ENCODE results near the gene STYXL1. TPM values are rescaled to one million over a fixed set of nuclear protein-coding genes. Genes with fewer than 3 reads are reported as not detected.
"Not testable (repeated sequence)": the region's sequence is repeated elsewhere in the genome, so short reads cannot be mapped to it uniquely, and the experiment has no call there.

STYXL1 gene
- polyA plus RNA-seq, 3 donors, result 42.8 to 54.1 (median 53.0) TPM

DNA sequence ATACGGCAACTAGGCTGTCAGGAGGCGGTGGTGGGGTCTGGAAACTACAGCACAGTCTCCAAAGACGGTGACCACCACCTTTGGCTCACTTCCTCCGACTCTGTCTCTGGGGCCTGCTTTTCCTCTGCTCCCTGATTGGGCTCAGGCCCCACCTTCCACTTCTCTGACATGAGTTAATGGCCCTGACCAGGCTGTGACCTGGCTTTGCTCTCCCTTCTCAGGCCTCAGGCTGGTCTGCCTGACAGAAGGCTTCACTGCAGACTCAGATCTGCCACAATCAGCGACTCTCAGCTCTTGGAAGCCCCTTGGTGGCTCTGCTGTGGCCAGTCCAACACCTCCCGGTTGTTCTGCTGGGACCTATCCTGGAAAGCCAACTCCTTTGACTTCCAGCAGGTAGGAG is 7.7 kb downstream of the STYXL1 start:
- no peak for DNase-seq (ENCODE audit: low read depth in 3 of 3, low spot score in 2 of 3)

GRCh38 chr7:76037310-76037709 is 10.5 kb downstream of the STYXL1 start:
- DNase-seq (ENCODE audit: low read depth in 3 of 3, low spot score in 2 of 3), result no peak

GRCh38 chr7:76031964-76032363 is 15.8 kb downstream of the STYXL1 start:
- DNase-seq (ENCODE audit: low read depth in 3 of 3, low spot score in 2 of 3), result no peak

DNA sequence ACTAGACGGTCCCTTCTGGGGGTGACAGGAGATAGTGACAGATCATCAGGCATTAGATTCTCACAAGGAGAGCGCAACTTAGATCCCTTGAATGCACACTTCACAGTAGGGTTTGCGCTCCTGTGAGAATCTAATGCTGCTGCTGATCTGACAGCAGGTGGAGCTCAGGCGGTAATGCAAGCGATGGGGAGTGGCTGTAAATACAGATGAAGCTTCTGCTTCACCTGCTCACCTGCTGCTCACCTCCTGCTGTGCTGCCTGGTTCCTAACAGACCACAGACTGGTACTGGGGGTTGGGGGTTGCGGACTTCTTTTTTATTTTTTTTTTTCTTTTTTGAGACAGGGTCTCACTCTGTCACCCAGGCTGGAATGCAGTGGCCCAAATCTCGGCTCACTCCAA is 18.1 kb downstream of the STYXL1 start:
- not testable (repeated sequence) for DNase-seq (ENCODE audit: low read depth in 3 of 3, low spot score in 2 of 3)

DNA sequence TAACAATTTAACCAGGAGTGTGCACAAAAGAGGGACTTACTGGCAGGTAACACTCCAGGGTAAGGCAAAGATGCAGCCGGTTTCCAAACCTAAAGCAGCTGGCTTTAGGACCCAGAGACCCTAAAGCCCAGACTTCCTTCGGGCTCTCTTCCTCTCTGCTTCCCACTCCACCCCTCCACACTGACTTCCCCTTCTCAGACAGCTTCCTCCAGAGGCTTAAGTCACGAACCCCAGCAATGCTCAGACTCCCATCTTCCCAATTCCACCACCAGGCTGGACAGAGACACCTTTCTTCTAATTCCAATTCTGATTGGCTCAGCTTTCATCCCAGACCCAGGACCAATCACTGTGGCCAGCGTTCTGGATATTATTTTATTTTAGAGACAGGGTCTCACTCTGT is 24.8 kb downstream of the STYXL1 start:
- DNase-seq (ENCODE audit: low read depth in 3 of 3, low spot score in 2 of 3), result no peak

DNA sequence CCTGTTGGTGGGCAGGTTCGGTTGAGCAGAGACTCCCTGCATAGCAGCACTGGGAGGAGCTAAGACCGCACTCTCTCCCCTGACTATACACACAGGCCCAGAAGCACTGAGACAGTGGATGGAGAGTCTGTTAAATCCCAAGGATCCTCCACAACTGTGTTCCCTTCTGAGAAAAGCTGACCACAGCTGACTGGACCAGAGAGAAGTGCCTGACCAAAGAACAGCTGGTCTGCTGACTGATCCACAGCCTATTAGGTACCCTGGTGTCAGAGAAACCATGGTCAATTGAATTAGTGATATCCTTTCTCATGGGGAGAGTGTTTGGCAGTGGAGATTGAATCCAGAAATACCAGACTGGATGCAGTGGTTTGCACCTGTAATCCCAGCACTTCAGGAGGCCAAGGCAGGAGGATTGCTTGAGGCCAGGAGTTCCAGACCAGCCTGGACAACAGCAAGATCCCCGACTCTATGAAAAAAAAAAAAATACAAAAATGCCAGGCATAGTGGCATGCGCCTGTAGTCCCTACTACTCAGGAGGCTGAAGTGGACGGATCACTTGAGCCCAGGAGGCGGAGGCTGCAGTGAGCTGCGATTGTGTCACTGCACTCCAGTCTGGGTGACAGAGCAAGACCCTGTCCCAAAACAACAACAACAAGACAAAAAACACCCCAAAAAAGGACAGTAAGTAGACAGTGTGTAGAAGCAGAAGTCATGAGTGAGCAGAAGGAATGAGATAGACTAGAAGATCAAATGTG is 25.6 kb downstream of the STYXL1 start:
- DNase-seq (ENCODE audit: low read depth in 3 of 3, low spot score in 2 of 3), result no peak

DNA sequence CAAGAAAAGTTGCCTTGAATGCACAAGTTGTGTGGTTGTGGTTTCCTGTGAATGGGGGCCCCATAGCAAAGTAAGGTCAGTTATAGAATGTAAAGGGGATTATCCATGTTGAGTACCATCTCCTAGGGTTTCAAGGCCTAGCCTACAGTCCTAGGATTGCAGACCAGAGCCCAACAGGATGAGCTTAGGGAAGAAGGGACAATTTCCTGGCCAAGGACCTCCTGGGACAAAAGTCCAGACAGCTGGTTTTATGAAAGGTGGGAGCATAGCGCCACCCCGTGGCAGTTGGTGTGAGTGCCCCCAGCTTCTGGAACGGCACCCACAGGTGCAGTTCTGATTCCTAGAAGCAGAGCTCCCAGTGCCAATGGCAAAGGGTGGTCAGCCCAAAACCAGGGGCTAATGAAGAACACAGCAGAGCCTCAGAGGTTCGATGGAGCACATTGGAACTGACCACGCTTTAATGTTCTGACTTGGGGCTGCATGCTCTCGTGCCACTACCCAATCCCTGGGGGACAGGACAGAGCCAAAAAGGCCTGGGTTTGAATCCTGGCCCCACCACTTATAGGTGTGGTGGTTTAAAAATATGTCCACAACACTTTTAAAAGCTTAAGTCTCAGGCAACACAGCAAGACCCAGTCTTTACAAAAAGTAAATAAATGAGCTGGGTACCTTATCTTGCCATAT is 27.6 kb downstream of the STYXL1 start:
- DNase-seq (ENCODE audit: low read depth in 3 of 3, low spot score in 2 of 3), result peak; percentile 25 to 53 (median 29)

DNA sequence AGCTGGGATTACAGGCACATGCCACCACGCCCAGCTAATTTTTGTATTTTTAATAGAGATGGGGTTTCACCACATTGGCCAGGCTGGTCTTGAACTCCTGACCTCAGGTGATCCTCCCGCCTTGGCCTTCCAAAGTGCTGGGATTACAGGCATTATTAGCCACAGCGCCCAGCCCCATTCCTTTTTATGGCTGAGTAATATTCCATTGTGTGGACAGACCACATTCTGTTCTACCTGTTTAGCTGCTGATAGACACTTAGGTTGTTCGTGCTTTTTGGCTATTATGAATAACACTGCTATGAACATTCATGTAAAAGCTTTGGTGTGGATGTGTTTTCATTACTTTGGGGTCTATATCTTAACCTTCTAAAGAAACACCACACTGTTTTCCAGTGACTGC is 29.3 kb downstream of the STYXL1 start:
- DNase-seq (ENCODE audit: low read depth in 3 of 3, low spot score in 2 of 3), result not testable (repeated sequence)

DNA sequence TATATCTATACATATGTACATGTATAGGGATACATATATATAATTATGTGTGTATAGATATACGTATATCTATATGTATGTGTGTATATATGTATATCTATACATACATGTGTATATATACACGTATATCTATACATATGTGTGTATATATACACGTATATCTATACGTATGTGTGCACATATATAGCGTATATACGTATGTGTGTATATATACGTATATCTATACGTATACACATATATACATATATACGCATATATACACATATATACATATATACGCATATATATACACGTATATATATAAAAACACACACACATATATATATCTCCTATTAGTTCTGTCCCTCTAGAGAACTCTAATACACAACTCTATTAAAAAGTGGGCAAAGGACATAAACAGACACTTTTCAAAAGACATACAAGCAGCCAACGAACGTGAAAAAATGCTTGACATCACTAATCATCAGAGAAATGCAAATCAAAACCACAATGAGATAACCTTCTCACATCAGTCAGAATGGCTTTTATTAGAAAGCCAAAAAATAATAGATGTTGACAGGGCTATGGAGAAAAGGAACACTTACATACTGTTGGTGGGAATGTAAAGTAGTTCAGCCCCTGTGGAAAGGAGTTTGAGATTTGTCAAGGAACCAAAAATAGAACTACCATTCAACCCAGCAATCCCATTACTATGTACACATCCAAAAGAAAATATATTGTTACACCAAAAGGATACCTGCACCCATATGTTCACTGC is 31.4 kb downstream of the STYXL1 start:
- no peak for DNase-seq (ENCODE audit: low read depth in 3 of 3, low spot score in 2 of 3)

DNA sequence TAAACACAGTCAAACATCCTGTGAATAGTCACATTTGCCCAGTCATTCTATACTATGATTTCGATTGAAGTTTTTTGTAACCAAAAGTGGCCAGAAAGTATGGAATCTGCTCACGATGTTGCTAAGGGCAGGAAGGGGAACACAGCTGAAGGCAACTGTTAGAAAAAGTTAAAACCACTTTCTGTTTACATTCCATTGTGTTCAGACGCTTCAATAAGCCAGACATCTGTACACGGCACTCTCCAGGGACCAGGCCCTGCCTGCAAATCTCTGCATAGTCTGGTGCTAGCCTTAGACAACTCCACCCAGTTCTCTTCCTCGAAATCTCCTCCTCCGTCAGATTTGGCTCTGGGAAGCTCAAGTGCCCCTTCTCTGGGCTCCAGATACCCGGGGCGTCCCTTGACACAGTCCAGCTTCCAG is 36.3 kb downstream of the STYXL1 start:
- no peak for DNase-seq (ENCODE audit: low read depth in 3 of 3, low spot score in 2 of 3)

DNA sequence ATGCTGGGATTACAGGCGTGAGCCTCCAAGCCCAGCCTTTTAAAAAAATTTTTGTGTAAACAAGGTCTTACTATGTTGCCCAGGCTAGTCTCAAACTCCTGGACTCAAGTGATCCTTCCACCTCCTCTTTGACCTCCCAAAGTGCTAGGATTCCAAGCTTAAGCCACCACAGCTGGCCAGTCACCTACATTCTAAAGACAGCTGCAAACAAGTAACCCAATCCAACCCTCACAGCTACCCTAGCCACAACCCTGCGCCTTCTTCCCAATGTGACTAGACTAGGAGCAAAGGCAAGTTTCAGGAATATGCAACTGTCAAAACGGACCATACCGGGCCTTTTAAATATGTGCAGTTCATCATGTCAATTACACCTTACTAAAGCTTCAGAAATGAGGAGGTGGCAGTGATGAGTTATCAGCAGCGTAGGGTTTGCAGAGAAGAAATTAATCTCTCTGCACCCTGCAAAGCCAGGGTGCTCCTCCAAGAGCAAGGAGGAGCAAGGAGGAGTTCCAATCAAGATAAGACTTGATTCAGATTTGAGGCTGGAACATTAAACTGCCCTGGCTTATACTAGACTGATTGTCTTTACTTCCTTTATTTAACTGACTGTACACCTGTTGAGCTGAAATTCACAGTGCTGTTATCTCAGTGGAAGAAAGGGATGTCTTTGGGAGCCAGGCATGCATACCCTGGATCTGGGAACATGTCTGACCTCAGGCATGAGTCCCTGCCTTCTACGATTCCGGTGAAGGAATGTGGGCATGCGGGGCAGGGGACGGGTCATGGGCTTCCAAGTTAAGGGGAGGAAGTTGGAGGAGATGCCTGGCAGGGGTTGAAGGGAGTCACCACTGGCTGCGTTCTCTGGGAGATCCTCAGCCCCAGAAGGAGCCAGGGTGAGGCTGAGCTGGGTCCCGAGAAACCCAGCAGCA is 37.9 kb downstream of the STYXL1 start:
- no peak for DNase-seq (ENCODE audit: low read depth in 3 of 3, low spot score in 2 of 3)

- no peak for DNase-seq (ENCODE audit: low read depth in 3 of 3, low spot score in 2 of 3)
These were observed 39.6 kb downstream of the STYXL1 start for GRCh38 chr7:76008156-76008687.

DNA sequence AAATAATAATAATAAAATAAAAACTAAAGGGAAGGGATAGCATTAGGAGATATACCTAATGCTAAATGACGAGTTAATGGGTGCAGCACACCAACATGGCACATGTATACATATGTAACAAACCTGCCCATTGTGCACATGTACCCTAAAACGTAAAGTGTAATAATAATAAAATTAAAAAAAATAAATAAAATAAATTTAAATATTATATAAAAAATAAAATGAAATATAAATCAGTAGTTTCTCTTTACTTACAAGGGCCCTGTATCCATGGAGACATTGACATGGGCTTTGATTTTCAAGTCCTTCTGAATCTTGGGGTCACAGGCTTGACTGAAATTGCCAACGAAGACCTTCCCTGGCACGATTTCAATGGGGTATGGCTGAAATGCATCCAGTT is 42.8 kb downstream of the STYXL1 start:
- not testable (repeated sequence) for DNase-seq (ENCODE audit: low read depth in 3 of 3, low spot score in 2 of 3)

DNA sequence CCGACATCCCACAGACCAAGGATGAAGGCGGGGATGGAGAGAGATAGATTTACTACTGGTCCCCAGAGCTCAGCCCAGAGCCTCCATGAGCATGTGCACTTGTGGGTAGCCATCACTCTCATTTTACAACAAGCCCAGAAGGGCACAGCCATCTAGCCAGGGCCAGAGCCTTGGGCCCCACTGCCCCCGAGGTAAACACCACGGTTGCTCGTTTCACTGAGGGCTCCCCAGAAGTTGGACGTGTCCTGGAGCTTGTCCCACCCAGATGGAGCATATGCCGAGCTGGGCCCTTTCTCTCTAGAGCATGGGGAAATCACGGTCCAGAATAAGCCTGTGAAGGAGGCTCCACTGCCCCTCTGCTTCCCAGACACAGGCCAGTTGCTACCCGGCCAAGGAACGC is 44.4 kb downstream of the STYXL1 start:
- DNase-seq (ENCODE audit: low read depth in 3 of 3, low spot score in 2 of 3), result no peak

- DNase-seq (ENCODE audit: low read depth in 3 of 3, low spot score in 2 of 3), result no peak
These were observed 45.0 kb downstream of the STYXL1 start for GRCh38 chr7:76002822-76003221.

DNA sequence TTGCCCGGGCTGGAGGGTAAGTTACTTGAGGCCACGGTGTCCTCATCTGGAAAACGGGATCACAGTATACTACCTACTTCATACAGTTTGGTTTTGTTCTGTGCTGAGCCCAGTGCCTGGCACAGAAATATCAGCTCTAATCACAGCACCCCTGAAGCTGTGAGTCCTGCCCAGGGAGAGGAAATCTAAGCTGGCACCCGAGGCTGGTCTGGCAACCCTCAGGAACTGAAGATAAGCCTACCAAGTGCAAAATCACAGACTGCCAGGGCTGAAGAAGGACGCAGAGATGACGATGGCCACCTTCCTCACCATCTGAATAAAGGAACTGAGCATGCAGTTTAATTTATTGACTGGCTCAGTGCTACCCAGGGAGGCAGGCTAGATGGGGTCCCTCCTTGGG is 45.7 kb downstream of the STYXL1 start:
- no peak for DNase-seq (ENCODE audit: low read depth in 3 of 3, low spot score in 2 of 3)

DNA sequence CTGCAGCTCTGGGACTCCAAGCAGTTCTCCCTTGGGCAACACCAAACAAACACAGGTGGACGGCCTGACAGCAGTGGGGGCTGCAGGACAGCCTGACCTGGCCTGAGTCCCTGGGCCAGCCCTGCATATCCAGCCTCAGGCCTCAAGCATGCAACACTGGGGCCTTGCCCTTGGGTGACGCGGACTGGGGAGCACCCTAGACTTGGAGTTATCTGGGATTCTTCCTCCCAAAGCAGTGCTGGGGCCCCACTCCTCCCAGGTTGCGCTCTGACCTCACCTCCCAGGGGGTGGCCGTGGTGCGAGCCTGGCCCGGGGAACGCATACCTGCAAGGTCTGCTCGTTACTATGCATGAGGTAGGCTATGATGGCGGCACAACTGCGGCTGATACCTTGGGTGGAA is 47.2 kb downstream of the STYXL1 start:
- DNase-seq (ENCODE audit: low read depth in 3 of 3, low spot score in 2 of 3), result no peak

- DNase-seq (ENCODE audit: low read depth in 3 of 3, low spot score in 2 of 3), result no peak
These were observed 49.8 kb downstream of the STYXL1 start for GRCh38 chr7:75998038-75998437.

DNA sequence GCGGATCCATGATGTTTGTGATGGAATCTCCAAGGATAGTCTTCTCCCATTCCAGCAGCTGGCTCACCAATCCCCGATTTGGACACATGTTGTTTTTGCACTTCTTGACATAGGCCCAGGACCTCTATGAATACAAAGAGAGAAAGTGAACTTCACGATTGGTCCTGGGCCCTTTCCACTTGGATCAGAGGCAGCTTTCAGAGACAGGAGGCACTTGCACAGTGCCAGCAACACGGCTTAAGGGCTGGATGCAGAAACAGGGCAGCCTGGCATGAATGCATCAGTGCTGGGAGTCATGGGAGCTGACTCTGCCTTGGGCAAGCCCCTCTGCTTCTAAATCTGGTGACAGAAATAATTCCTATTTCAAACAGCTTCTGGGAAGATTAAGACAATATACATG is 51.3 kb downstream of the STYXL1 start:
- no peak for DNase-seq (ENCODE audit: low read depth in 3 of 3, low spot score in 2 of 3)

DNA sequence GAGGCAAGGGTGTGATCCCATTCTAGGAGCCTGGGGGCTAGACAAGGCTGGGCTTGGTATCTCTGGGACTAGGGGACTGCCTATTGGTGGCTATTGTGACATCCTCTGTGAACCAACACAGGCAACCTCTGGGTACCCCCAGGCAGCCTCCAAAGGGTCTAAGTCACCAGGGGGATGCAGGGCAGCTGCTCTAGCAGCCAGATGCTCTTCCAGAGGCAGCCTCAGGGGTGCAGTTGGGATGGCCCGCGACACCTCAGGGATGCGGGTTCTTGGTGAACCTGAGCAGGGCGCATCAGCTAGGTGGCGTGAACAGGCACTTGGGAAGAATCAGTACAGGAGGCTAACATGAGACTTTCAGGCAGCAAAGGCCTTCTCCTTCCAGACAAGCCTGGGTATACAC is 51.8 kb downstream of the STYXL1 start:
- DNase-seq (ENCODE audit: low read depth in 3 of 3, low spot score in 2 of 3), result no peak
